Body of pancreas (tissue), 4 donors: ENCODE results near the gene CTSZ. TPM values are rescaled to one million over a fixed set of nuclear protein-coding genes. Genes with fewer than 3 reads are reported as not detected.

Source experiments
- ATAC-seq: fragments of 150-250 bp; one replicate; pipeline ENCODE4 v1.9.1; 2016
- DNase-seq, 4 donors: peaks; one replicate each; pipeline ENCODE4 v3.0.0-alpha.2; 2019
- H3K27ac ChIP-seq, 4 donors: fragments of 200-600 bp; sonication (generic); 1 replicate in 3 of 4; 2 replicates in 1 of 4; pipeline versions ENCODE4 v1.5.1 to v1.6.1; 2016 to 2019; ENCODE audit warnings: mild to moderate bottlenecking in 1 of 4, mixed read lengths in 1 of 4, moderate library complexity in 1 of 4
- H3K27me3 ChIP-seq, 2 donors: fragments of 200-600 bp; sonication (generic); one replicate each; pipeline ENCODE4 v1.6.0; 2016; ENCODE audit warnings: mild to moderate bottlenecking in 1 of 2
- H3K36me3 ChIP-seq, 2 donors: fragments of 200-600 bp; sonication (generic); replicated peaks in 1 of 2; 2 replicates each; pipeline ENCODE4 v1.5.1; 2016; ENCODE audit warnings: low read depth in 2 of 2; ENCODE audit not compliant: insufficient read depth in 1 of 2
- H3K4me1 ChIP-seq: fragments of 200-600 bp; sonication (generic); one replicate; pipeline ENCODE4 v1.6.0; 2016
- H3K4me3 ChIP-seq, 2 donors: fragments of 200-600 bp; sonication (generic); 1 replicate in 1 of 2; 2 replicates in 1 of 2; pipeline ENCODE4 v1.5.1; 2016 to 2019
- H3K9me3 ChIP-seq, 3 donors: fragments of 200-600 bp; sonication (generic); 1 replicate in 2 of 3; 2 replicates in 1 of 3; pipeline ENCODE4 v1.5.1; 2016
- POLR2A ChIP-seq, 3 donors: fragments of 450-650 bp; IDR thresholded peaks; one replicate each; pipeline ENCODE4 v1.6.1; 2016; ENCODE audit warnings: antibody characterized with exemption in 3 of 3, mild to moderate bottlenecking in 2 of 3
- WGBS, 2 donors: methylation state at CpG; one replicate each; pipeline ENCODE4 v1.1.5; 2017; 5-methylcytosine and 5-hydroxymethylcytosine counted together
- intact Hi-C: fragments of 100-400 bp; cut with DNase I; formaldehyde crosslinking; loops from one replicate; pipeline ENCODE4 v1.15.1; 2023
- total RNA-seq, 2 donors: library from RNA; depleted of rRNA; stranded (reverse); fragments of >200 nt; gene quantifications; one replicate each; pipeline ENCODE4 v1.1.0, GENCODE V29; 2016
- TF ChIP-seq, protein P1 (sequence below), 7 experiments: fragments of 450-650 bp in 4 of 7; fragments of 200-600 bp in 3 of 7; sonication (generic) in 3 of 7; IDR thresholded peaks; one replicate each; pipeline ENCODE4 v1.5.1; 2016 to 2019; ENCODE audit warnings: antibody characterized with exemption in 7 of 7

CTSZ gene
- total RNA-seq, 2 donors from 2014 or later = 54.1 to 89.8 TPM

DNA sequence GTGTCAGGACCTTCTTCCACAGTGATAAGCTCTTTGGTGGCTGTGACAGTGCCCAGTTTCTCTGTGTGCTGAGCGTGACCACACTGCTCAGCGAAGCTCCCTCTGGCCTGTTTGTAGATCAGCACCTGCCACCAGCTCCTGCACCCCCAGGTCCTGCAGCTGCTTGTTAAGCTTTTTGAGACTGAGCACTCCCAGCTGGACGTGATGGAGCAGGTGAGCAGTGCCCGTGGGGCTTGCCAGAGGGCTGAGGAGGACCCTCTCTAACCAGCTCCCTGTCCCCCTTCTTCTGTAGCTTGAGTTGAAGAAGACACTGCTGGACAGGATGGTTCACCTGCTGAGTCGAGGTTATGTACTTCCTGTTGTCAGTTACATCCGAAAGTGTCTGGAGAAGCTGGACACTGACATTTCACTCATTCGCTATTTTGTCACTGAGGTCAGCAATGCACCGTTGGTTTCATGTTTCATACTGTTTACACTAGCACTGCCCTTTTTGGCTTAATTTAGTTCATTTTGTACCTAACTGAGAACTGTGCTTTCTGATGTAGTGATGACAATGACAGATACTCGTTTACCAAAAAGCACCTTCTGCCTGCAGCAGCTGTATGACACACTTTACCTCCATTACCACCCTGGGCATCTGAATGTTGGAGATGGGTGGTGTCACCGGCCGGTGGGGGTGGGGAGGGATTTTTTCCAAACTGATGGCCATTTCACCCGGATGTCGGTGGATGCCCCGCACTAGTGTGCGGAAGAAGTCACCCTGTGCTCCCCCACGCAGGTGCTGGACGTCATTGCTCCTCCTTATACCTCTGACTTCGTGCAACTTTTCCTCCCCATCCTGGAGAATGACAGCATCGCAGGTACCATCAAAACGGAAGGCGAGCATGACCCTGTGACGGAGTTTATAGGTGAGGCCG lies 13.5 kb downstream of the CTSZ start:
- H3K27ac ChIP-seq = peak overlapping the region in 1 of 4 donors; percentile 33
- H3K4me3 ChIP-seq = no peak overlapping the region
- TF ChIP-seq POLR2A (IDR thresholded peaks at IDR 0.05) = no peak
- TF ChIP-seq, protein P1, sequence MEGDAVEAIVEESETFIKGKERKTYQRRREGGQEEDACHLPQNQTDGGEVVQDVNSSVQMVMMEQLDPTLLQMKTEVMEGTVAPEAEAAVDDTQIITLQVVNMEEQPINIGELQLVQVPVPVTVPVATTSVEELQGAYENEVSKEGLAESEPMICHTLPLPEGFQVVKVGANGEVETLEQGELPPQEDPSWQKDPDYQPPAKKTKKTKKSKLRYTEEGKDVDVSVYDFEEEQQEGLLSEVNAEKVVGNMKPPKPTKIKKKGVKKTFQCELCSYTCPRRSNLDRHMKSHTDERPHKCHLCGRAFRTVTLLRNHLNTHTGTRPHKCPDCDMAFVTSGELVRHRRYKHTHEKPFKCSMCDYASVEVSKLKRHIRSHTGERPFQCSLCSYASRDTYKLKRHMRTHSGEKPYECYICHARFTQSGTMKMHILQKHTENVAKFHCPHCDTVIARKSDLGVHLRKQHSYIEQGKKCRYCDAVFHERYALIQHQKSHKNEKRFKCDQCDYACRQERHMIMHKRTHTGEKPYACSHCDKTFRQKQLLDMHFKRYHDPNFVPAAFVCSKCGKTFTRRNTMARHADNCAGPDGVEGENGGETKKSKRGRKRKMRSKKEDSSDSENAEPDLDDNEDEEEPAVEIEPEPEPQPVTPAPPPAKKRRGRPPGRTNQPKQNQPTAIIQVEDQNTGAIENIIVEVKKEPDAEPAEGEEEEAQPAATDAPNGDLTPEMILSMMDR (IDR thresholded peaks at IDR 0.05) = no peak
- peaks cover 15% of the 10 kb centered on the region for H3K4me1 ChIP-seq
- DNase-seq (peak in 1 of 4 donors; percentile 8), ATAC-seq (no peak)
- no peaks in the 10 kb centered on the region for H3K9me3 ChIP-seq
- peaks cover 11 to 45% of the 10 kb centered on the region in 2 donors for H3K36me3 ChIP-seq
- no peaks in the 10 kb centered on the region for H3K27me3 ChIP-seq
- intact Hi-C loops = no loop called here
- WGBS, 2 donors = 83 to 84% methylated on average over 22 to 23 of the region's 23 CpGs

DNA sequence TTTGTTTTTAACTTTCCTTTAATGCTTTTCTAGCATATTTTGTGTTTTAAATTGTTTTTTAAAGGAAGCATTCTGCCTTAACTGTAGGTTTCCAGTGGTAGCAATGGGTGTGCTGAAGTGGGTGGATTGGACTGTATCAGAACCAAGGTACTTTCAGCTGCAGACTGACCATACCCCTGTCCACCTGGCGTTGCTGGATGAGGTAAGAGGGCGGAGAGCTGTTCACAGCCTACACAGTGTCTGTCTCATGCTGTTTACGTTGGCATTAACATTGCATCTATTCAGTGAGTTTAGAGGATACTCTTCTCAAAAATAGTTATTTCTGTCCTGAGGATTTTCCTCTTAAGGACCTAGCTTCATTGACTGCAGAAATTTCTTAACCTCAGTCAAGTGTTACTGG lies 14.1 kb downstream of the CTSZ start:
- peaks cover 11 to 49% of the 10 kb centered on the region in 2 donors for H3K36me3 ChIP-seq
- DNase-seq (no peak), ATAC-seq (no peak)
- no peaks in the 10 kb centered on the region for H3K27me3 ChIP-seq
- intact Hi-C loops = no loop called here
- H3K9me3 ChIP-seq = no peaks in the 10 kb centered on the region
- TF ChIP-seq, protein P1 (IDR thresholded peaks at IDR 0.05) = no peak
- no peak for TF ChIP-seq POLR2A (IDR thresholded peaks at IDR 0.05)
- 92 to 93% methylated on average over 3 of the region's 3 CpGs for WGBS, 2 donors
- H3K4me1 ChIP-seq = peaks cover 15% of the 10 kb centered on the region
- no peak overlapping the region for H3K4me3 ChIP-seq
- H3K27ac ChIP-seq = peak overlapping the region in 1 of 4 donors; percentile 33

DNA sequence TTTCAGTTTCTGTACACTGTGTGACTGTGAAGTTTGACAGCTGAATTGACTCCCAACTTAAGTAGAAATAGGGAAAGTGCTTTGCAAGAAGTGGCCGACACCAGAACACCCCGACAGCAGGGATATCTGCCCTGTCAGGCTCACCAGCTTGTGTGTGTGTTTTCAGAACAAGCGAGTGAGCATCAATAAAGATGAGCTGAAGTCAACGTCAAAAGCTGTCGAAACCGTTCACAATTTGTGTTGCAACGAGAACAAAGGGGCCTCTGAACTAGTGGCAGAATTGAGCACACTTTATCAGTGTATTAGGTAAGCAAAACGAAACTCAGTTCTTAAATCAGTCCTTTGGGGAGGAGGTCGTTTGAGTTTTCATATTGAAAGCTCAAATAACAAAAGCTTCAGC lies 15.3 kb downstream of the CTSZ start:
- H3K4me1 ChIP-seq = peaks cover 15% of the 10 kb centered on the region
- no peak for TF ChIP-seq POLR2A (IDR thresholded peaks at IDR 0.05)
- TF ChIP-seq, protein P1 (IDR thresholded peaks at IDR 0.05) = no peak
- peaks cover 17 to 52% of the 10 kb centered on the region in 2 donors for H3K36me3 ChIP-seq
- H3K27me3 ChIP-seq = no peaks in the 10 kb centered on the region
- intact Hi-C loops = no loop called here
- 59 to 67% methylated on average over 9 of the region's 9 CpGs for WGBS, 2 donors
- no peaks in the 10 kb centered on the region for H3K9me3 ChIP-seq
- H3K27ac ChIP-seq = no peak overlapping the region
- H3K4me3 ChIP-seq = no peak overlapping the region
- DNase-seq = no peak
- ATAC-seq = no peak

DNA sequence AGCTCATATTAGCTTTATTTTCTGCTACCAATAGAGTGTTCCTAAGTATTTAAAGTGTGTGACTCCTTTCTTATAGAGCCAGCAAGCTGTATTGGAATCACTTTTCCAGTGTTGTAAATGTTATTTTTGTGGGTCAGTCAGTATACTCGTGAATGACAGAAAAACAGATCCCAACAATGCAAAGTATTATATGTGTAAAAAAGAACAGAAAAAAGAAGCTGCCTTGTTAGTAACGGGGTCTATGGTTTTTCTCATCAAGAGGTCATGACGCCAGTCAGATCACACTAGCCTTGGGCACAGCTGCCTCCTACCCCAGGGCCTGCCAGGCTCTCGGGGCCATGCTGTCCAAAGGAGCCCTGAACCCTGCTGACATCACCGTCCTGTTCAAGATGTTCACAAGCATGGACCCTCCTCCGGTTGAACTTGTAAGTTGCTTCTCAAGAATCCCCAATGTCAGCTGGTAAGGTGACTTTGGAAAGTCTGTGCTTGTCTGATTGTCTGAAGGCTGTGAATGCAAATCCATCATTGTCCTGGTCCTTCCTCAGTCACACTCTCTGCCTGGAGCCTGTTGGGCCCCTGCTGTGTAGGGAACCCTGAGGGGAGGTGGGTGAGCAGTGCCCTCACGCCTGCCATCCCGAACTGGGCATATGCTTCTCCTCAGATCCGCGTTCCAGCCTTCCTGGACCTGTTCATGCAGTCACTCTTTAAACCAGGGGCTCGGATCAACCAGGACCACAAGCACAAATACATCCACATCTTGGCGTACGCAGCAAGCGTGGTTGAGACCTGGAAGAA lies 16.2 kb downstream of the CTSZ start:
- no peak for DNase-seq
- intact Hi-C loops = no loop called here
- WGBS, 2 donors = 88 to 91% methylated on average over 11 to 14 of the region's 14 CpGs

More for the DNA sequence above, 16.2 kb downstream of the CTSZ start:
- Histone ChIP-seq H3K27ac (no peak overlapping the region), H3K4me3 (no peak overlapping the region), H3K9me3 (no peaks in the 10 kb centered on the region), H3K36me3 (peaks cover 17 to 46% of the 10 kb centered on the region in 2 donors), H3K27me3 (no peaks in the 10 kb centered on the region), H3K4me1 (peaks cover 7% of the 10 kb centered on the region)
- TF ChIP-seq POLR2A (IDR thresholded peaks at IDR 0.05) = no peak
- TF ChIP-seq, protein P1 (IDR thresholded peaks at IDR 0.05) = no peak
- no peak for ATAC-seq
